Measurements from ENCODE around the gene TXLNG. TPM values are rescaled to one million over a fixed set of nuclear protein-coding genes. Genes with fewer than 3 reads are reported as not detected.

Gene TXLNG
- total and polyA plus RNA-seq, 2 donors (not counting 1 experiment from before 2014, with no cell fraction given) = 9.0 to 18.0 TPM

DNA sequence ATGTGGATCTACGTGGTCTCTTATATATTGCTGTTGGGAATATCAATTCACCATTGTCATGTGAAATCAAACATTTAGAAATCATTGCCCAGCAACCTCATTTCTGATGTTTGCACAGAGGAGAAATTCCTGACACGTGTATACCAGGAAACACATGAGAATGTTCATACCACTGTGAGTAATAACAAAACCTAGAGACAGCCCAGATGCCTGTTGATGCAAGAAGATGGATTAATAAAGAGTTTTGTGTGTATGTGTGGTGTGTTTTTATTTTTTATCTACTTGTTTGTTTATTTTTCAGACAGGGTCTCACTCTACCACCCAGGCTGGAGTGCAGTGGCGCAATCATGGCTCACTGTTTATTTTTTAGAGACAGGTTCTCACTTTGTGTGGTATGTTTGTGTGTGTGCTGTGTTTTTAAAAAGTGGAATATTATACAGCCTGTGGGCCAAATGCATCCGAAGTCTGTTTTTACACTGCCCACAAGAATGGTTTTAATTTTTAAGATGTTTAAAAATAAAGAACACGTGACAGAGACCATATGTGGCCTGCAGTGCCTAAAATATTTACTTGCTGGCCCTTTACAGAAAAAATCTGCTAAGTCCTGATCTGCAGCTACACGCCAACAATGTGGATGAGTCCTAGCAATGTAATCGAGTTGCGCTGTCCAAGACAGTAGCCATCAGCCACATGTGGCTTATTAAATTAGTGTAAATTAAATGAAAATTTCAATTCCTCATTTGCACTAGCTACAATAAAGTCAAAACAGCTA is 39.2 kb downstream of the TXLNG start:
- Histone ChIP-seq H3K4me3 (replicated peaks in 1 of 4; ENCODE audit: control extremely low read depth in 1 of 4, insufficient read depth in 1 of 4, low read depth in 3 of 4, low read length in 4 of 4) (no peak overlapping the region), H3K4me1 (ENCODE audit: control insufficient read depth, extremely low read depth, insufficient read depth, low read length) (peaks cover 2% of the 10 kb centered on the region), H3K27me3 (ENCODE audit: control insufficient read depth, insufficient read depth, low read length) (no peaks in the 10 kb centered on the region), H3K9ac (ENCODE audit: insufficient read depth, low read length) (no peak overlapping the region), H3K27ac (ENCODE audit: insufficient read depth, low read length) (peak overlapping the region; percentile 43), H4K20me1 (ENCODE audit: control insufficient read depth, extremely low read depth, insufficient read depth, low read length) (no peaks in the 10 kb centered on the region), H3K79me2 (ENCODE audit: control insufficient read depth, insufficient read depth, low read length) (no peaks in the 10 kb centered on the region), H3K36me3 (ENCODE audit: control insufficient read depth, insufficient read depth, low read length) (peaks cover 2% of the 10 kb centered on the region), H3K9me3 (ENCODE audit: control insufficient read depth, insufficient read depth, low read depth, low read length) (no peaks in the 10 kb centered on the region), H3K4me2 (ENCODE audit: extremely low read depth, insufficient read depth, low read length) (no peak overlapping the region), H2AFZ (ENCODE audit: low read length) (no peak overlapping the region)
- DNase-seq (ENCODE audit: low read depth in 2 of 2) = peak in 1 of 2 donors; percentile 46
- TF ChIP-seq, protein P1, sequence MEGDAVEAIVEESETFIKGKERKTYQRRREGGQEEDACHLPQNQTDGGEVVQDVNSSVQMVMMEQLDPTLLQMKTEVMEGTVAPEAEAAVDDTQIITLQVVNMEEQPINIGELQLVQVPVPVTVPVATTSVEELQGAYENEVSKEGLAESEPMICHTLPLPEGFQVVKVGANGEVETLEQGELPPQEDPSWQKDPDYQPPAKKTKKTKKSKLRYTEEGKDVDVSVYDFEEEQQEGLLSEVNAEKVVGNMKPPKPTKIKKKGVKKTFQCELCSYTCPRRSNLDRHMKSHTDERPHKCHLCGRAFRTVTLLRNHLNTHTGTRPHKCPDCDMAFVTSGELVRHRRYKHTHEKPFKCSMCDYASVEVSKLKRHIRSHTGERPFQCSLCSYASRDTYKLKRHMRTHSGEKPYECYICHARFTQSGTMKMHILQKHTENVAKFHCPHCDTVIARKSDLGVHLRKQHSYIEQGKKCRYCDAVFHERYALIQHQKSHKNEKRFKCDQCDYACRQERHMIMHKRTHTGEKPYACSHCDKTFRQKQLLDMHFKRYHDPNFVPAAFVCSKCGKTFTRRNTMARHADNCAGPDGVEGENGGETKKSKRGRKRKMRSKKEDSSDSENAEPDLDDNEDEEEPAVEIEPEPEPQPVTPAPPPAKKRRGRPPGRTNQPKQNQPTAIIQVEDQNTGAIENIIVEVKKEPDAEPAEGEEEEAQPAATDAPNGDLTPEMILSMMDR (conservative IDR thresholded peaks at IDR 0.05 in 1 of 2, IDR thresholded peaks at IDR 0.05 in 1 of 2; ENCODE audit: low read depth in 1 of 2, low read length in 2 of 2) = no peak
- TF ChIP-seq EZH2 (IDR thresholded peaks at IDR 0.05; ENCODE audit: low read length, missing control alignments) = no peak

DNA sequence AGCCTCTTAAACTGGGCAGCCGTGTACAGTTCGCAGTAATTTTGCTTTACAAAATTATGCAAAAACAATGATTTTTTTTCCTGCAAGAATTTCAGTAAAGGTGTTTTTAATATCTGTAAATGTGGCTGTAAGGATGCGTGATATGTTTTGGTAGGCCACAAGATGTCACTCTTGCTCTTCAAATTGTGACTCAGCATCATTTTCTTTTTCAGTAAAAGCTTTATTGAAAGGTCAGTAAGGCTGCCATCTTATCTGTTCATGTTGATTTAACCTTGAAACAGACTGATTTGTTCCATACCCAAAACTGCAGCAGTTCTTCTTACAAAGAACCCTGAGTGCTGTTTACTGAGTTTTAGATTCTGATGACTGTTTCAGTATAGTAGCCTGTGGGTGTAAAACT is 39.9 kb downstream of the TXLNG start:
- no peak overlapping the region for H3K4me2 ChIP-seq (ENCODE audit: extremely low read depth, insufficient read depth, low read length)
- H3K9me3 ChIP-seq (ENCODE audit: control insufficient read depth, insufficient read depth, low read depth, low read length) = no peaks in the 10 kb centered on the region
- peak; percentile 60 to 62 for DNase-seq (ENCODE audit: low read depth in 2 of 2)
- no peak overlapping the region for H2AFZ ChIP-seq (ENCODE audit: low read length)
- H3K4me3 ChIP-seq (replicated peaks in 1 of 4; ENCODE audit: control extremely low read depth in 1 of 4, insufficient read depth in 1 of 4, low read depth in 3 of 4, low read length in 4 of 4) = no peak overlapping the region
- no peaks in the 10 kb centered on the region for H4K20me1 ChIP-seq (ENCODE audit: control insufficient read depth, extremely low read depth, insufficient read depth, low read length)
- peaks cover 2% of the 10 kb centered on the region for H3K4me1 ChIP-seq (ENCODE audit: control insufficient read depth, extremely low read depth, insufficient read depth, low read length)
- peaks cover 2% of the 10 kb centered on the region for H3K36me3 ChIP-seq (ENCODE audit: control insufficient read depth, insufficient read depth, low read length)
- no peak overlapping the region for H3K9ac ChIP-seq (ENCODE audit: insufficient read depth, low read length)
- no peak overlapping the region for H3K27ac ChIP-seq (ENCODE audit: insufficient read depth, low read length)
- H3K27me3 ChIP-seq (ENCODE audit: control insufficient read depth, insufficient read depth, low read length) = no peaks in the 10 kb centered on the region
- TF ChIP-seq, protein P1 (conservative IDR thresholded peaks at IDR 0.05 in 1 of 2, IDR thresholded peaks at IDR 0.05 in 1 of 2; ENCODE audit: low read depth in 1 of 2, low read length in 2 of 2) = peak; percentile 13 to 43
- TF ChIP-seq EZH2 (IDR thresholded peaks at IDR 0.05; ENCODE audit: low read length, missing control alignments) = no peak
- no peaks in the 10 kb centered on the region for H3K79me2 ChIP-seq (ENCODE audit: control insufficient read depth, insufficient read depth, low read length)

DNA sequence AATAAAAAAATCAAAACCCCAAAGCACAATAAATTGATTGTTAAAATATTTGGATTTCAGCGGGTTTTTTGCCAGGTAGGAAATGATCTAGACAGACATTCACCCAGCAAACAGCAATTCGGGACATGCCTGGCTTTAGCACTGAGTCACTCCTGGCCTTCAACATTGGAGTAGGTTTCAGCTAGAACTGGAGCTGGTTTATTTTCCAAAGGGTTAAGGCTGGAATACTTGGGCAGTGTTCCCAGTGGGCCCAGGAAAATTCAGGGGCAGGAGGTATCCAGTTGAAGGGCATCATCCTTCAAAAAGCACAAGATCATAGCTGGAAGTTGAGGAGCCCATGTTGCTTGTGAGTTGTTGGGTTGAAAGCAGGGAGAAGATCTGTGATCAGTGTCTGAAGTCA is 41.0 kb downstream of the TXLNG start:
- DNase-seq (ENCODE audit: low read depth in 2 of 2) = peak in 1 of 2 donors; percentile 76
- H3K9me3 ChIP-seq (ENCODE audit: control insufficient read depth, insufficient read depth, low read depth, low read length) = no peaks in the 10 kb centered on the region
- H2AFZ ChIP-seq (ENCODE audit: low read length) = no peak overlapping the region
- H3K27ac ChIP-seq (ENCODE audit: insufficient read depth, low read length) = peak overlapping the region; percentile 52
- H3K4me3 ChIP-seq (replicated peaks in 1 of 4; ENCODE audit: control extremely low read depth in 1 of 4, insufficient read depth in 1 of 4, low read depth in 3 of 4, low read length in 4 of 4) = no peak overlapping the region
- H3K27me3 ChIP-seq (ENCODE audit: control insufficient read depth, insufficient read depth, low read length) = no peaks in the 10 kb centered on the region
- no peak overlapping the region for H3K9ac ChIP-seq (ENCODE audit: insufficient read depth, low read length)
- no peaks in the 10 kb centered on the region for H3K79me2 ChIP-seq (ENCODE audit: control insufficient read depth, insufficient read depth, low read length)
- peaks cover 2% of the 10 kb centered on the region for H3K4me1 ChIP-seq (ENCODE audit: control insufficient read depth, extremely low read depth, insufficient read depth, low read length)
- TF ChIP-seq, protein P1 (conservative IDR thresholded peaks at IDR 0.05 in 1 of 2, IDR thresholded peaks at IDR 0.05 in 1 of 2; ENCODE audit: low read depth in 1 of 2, low read length in 2 of 2) = no peak
- TF ChIP-seq EZH2 (IDR thresholded peaks at IDR 0.05; ENCODE audit: low read length, missing control alignments) = no peak
- peaks cover 3% of the 10 kb centered on the region for H3K36me3 ChIP-seq (ENCODE audit: control insufficient read depth, insufficient read depth, low read length)
- no peak overlapping the region for H3K4me2 ChIP-seq (ENCODE audit: extremely low read depth, insufficient read depth, low read length)
- no peaks in the 10 kb centered on the region for H4K20me1 ChIP-seq (ENCODE audit: control insufficient read depth, extremely low read depth, insufficient read depth, low read length)

All from fibroblast of lung (primary cell).